GM19397 (cell line): ENCODE measurements around the gene JAKMIP1.

Experiments
- ATAC-seq: cut with Tn5 transposase; IDR thresholded peaks from one replicate; pipeline ENCODE4 v1.9.1; 2021; ENCODE audit warnings: mild to moderate bottlenecking, moderate library complexity; ENCODE audit not compliant: unreplicated experiment

JAKMIP1 gene

DNA sequence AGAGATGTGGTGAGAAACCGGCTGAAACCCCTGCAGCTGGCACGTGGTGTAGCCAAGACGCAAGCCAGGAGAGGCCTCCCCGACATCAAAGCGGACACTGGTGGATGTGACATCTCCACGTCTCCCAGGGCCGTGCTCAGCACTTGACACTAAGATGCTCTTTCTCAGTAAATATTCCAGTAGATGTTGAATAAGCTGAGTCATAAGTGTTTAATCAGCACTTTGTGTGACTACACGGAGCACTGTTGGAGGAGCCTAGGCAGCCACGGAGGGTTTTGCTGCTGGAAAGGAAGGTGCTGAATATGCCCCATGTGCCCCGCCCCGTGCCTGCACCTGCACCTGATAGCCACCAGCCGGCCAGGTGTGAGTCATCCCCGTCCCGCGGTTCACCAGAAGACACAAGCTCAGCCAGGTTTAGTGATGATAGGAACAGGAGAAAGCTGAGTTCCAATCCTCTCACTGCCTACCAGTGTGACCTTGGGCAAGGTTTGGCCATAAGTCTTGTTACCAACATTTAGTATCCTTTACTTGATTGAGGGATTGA, 153.1 kb downstream of the JAKMIP1 start:
- no peak for ATAC-seq

DNA sequence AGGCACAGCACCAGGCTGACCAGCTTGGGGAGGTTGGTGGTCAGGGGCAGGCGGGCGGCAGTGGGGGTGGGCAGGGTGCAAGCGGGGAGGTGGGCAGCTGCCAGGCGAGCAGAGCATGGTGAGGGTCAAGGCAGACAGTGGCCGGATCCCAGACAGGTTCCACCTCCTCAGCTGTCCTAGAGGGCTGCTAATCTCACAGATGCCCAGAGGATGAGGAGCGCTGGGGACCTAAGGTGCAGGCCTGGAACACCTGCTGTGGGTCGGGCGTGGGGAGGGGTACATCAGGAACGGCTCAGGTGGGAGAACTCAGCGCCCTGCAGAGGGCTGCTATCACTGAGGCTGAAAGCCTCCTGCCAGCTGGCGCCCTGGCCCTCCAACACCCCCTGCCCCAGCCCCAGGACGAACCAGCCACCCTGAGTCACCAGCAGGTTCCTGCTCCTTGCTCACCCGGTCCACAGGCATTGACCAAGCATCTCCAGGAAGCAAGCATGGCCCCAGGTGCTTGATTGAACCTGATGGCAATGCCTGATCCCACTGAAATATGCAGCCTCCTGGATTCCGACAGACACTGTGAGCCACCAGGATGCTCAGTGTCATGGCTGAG, 153.7 kb downstream of the JAKMIP1 start:
- ATAC-seq: no peak

DNA sequence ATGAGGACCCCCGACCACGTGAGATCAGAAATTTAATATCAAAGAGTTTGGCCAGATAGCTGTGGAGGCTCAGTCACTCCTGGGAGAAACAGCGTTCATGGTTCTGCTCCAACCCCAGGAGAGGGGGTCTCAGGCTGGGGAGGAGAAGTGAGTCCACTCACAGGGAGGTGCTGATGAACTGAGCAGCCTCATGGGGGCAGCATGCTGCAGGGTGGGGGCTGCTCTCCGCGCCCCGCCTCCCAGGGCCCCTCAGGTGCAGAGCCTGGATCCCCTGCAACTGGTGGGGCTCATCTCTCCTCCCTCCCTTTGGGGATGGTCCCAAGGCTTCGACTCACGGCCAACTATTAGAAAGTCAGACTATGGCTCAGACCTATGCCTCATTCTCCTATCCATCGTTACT, 155.5 kb downstream of the JAKMIP1 start:
- no peak for ATAC-seq

DNA sequence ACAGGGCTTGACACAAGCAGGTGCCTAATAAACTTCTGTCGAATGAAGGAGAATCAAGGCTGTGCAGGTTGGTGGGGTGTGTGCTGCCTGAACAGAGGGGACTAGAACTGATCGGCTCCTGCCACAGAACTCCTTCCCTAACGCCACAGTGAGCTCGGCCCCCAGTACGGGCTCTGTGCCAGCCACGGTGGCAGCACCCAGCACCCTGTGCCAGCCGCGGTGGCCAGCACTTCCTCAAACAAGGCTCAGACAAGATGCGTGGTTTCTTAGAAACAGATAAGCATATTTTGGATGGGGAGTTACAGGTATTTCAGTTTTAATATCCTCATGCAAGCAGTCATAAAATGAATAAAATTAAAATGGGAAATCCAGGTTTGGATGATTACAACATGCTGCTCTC, 156.1 kb downstream of the JAKMIP1 start:
- no peak for ATAC-seq

- ATAC-seq: no peak
These were observed 156.5 kb downstream of the JAKMIP1 start for GRCh38 chr4:6043843-6044242.

DNA sequence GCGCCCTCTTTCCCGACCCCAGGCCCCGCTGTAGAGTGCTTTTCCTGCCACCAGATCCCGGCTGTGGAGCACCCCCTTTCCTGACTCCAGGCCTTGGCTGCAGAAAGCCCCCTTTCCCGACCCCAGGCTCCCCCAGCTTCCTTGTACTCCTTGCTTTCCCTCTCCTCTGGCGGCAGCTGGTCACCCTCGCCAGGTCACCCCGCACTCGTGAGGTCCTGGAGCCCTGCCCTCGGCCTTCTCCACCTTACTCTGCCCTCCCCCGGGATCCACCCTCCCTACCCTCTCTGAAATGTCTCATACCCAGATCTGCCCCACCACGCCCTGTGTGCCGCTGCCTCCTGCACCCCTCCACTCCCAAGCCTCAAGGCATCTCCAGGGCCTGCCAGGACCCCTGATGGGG, 157.2 kb downstream of the JAKMIP1 start:
- ATAC-seq: no peak

DNA sequence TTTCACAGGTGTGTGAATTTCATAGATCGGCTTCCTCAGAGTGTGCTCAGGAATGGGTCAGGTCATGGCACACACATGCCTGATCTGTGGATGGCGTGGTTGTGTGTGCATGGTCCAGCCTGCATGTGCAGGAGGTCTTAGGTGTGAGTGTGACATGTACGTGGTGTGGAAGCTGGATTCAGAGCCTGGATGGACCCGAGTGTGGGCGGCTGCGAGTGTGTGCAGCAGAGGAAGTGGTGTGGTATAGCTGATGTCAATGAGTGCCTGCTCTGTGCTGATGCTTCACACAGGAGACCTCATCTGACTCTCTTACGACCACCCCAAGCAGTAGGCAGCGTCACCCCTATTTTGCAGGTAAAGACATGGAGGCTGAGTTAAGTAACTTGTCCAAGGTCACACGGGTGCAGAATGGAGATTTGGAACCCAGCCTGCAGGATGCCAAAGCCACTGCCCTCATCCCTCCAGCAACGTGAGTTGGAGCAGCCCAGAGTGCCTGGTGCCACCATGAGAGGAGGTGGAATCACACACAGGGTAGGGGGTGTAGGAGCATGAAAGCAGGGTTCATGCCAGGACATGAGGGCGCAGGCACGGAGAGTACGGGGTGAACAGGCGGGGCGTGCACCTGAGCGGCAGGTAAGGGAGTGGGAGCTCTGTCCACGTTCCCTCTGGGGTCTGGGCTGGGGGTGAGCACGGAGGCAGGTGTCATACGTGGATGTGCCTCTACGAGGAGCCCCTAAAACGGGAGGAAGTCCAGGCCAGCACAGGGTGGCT, 157.9 kb downstream of the JAKMIP1 start:
- no peak for ATAC-seq

GRCh38 chr4:6041800-6042199, 158.5 kb downstream of the JAKMIP1 start:
- ATAC-seq: no peak

- ATAC-seq: no peak
These were observed 161.6 kb downstream of the JAKMIP1 start for GRCh38 chr4:6038711-6039110.

DNA sequence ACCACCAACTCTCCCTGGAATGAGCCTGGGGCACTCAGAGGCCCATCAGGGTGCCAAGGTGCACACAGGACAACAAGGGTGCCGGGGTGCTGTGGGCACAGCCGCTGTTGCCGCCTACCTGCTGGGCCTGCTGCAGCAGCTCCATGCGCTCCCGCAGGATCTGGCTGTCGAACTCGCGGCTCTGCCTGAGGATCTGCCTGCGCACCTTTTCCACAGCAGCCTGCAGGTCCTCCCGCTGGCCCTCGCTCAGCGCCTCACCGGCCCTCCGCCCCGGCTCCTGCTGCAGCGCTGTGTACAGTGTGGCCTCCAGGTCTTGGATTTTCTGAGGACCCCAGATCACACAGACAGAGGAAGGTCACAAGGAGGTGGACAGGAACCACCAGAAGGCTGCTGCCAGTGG, 164.6 kb downstream of the JAKMIP1 start:
- ATAC-seq: no peak

DNA sequence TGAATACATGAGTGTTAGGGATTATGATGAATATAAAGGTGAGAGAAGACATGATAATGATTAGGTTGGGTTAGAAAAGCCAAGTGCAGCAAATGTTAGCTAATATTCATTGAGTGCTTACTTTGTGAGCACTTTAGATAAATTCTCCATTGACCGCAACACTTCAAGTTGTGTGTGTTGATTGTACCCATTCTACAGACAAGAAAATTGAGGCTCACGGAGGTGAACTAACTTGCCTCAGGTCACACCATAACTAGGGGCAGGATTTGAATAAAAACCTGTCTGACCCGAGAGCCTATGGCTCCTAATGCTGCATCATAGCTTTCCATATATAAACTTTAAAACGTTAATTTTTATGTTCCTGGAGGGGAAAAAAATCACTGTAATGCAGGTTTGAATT, 167.0 kb downstream of the JAKMIP1 start:
- no peak for ATAC-seq

DNA sequence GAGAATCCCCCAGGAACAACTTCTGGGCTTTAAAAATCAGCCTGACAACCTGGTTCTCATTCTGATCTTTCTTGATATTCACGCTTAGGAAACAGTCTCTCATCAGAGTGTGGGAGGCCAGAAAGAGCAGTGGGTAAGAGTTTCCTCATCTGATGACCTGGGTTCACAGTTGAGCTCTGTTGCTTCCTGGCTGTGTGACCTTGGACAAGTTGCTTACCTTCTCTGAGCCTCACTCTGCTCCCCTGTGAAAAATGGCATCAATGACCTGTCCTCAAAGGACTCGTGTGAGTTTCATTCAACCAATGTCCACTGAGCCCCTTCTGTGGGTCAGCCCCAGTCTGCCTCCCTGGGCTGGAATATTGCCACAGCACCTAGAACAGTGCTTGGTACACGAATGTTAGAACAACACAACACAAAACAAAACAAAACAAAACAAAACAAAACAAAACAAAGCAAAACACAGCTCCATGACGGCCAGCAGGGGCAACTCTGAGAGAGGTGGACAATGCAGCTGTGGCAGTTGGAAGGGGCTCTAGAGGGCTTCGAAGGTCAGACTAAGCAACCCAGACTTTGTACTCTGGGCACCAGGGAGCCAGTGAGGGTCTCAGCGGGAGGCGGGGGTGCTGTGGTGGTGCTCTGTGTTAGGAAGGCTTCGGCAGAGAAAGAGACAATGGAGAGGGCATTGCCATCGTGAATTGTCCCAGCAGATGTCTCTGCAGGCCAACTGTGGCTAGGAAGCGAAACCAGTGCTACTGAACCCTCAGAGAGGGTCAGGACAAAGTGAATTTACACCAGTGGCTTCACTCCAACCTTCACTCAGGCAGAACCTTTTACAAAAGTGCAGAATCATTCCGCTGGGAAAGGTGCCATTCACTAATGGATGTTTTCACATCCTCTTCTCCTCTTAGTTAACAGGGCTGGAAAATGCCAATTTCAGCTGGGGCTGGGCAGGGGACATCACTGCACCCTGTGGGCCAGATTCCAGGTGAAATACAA, 167.8 kb downstream of the JAKMIP1 start:
- no peak for ATAC-seq

DNA sequence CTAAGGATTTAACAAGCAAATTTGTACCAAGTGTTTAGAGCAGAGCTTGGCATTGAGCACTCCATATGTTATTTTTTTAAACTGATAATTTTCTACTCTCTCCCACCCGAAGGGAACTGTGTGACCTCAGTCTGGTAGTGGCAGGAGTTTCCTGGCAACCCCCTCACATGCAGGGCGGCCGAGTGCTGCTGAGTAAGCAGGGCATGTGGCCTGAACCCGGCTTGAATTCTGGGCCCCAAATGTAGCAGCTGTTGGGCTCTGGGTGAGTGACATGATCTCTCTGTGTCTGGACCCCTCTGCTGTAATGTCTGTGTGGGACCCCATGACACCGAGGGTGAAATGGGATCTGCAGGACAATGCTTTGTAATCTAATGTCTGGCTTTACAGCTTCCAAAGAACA, 168.5 kb downstream of the JAKMIP1 start:
- ATAC-seq: no peak

- ATAC-seq: no peak
These were observed 169.7 kb downstream of the JAKMIP1 start for GRCh38 chr4:6030679-6031078.

DNA sequence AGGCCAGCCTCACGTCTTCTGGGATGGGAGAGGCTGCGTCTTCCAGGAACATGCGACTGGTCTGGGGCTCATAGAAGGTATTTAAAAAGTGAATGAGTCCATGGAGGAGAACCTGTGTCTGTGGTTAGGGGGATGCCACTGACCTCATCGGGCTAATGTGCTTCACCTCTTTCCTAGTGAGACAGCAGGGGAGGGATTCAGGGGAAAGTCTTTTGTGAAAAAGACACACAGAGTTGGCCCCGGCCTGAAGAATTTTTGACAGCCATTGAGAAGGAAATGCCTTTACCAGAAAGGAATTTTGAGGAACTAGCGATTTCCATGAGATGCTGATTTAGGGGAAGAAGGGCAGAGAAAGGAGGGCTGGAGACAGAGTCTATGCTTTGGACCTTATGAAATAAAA, 171.1 kb downstream of the JAKMIP1 start:
- no peak for ATAC-seq

GRCh38 chr4:6028168-6028567, 172.2 kb downstream of the JAKMIP1 start:
- ATAC-seq: no peak

DNA sequence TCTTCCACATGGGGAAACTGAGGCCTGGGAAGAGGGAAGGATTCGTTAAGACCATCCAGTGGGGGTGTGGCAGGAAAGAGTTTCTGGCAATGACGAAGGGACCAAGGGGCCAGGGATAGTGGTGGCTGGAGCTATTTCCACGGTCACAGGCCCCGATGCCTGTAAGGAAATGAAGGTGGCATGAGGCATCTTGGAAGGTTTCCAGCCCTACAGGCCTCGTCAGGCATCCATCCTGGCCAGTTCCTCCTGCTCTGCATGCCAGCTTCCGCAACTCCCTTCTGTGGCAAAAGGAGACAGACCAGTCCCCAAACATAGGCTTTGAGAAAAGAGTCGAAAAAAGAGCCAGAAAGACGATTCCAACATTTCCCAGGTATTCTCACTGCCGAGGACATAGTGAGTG, 173.0 kb downstream of the JAKMIP1 start:
- ATAC-seq: no peak

- ATAC-seq: no peak
These were observed 175.9 kb downstream of the JAKMIP1 start for GRCh38 chr4:6024313-6024960.

DNA sequence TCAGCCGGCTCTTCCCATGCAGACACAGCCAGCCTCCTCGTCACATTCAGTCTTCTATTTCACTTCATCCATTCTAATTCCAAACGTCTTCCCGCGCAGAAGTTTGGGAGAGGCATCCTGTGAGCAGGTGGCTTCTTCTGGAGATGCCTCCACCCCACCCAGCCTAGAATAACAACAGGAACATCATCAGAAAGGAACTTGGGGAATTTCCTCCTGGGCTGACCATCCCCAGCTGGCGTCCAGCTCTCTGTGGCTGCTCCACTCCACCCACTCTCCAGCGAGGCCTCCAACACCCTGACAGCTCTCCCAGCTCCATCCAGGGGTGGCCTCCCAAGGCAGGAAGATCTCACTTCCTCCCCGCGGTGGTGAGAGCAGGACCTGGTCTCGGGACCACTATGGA, 176.6 kb downstream of the JAKMIP1 start:
- no peak for ATAC-seq

- ATAC-seq: no peak
These were observed 177.6 kb downstream of the JAKMIP1 start for GRCh38 chr4:6022607-6023288.
